Transverse colon (tissue), 4 donors: ENCODE data around the gene TUFT1. TPM values are rescaled to one million over a fixed set of nuclear protein-coding genes. Genes with fewer than 3 reads are reported as not detected.

Experiments used
- DNase-seq: peaks from one replicate; pipeline ENCODE4 v3.0.0-alpha.2; 2019
- H3K27ac ChIP-seq, 4 donors: fragments of 200-600 bp; sonication (generic); 2 replicates each; pipeline ENCODE4 v1.5.1; 2016 to 2018; ENCODE audit warnings: inconsistent platforms in 4 of 4
- H3K27me3 ChIP-seq: fragments of 200-600 bp; sonication (generic); 2 replicates; pipeline ENCODE4 v1.5.1; 2017; ENCODE audit warnings: inconsistent platforms
- H3K36me3 ChIP-seq, 4 donors: fragments of 200-600 bp; sonication (generic); 2 replicates each; pipeline ENCODE4 v1.5.1; 2017 to 2019; ENCODE audit warnings: inconsistent platforms in 4 of 4
- H3K4me1 ChIP-seq, 4 donors: fragments of 200-600 bp; sonication (generic); 2 replicates each; pipeline ENCODE4 v1.5.1; 2017 to 2020; ENCODE audit warnings: inconsistent platforms in 4 of 4
- H3K4me3 ChIP-seq, 4 donors: fragments of 200-600 bp; sonication (generic); 1 replicate in 1 of 4; 2 replicates in 3 of 4; pipeline versions ENCODE4 v1.5.1 to v1.6.1; 2017 to 2019; ENCODE audit warnings: inconsistent platforms in 4 of 4
- H3K9me3 ChIP-seq, 2 donors: fragments of 200-600 bp; sonication (generic); 2 replicates each; pipeline ENCODE4 v1.5.1; 2017 to 2019; ENCODE audit warnings: inconsistent platforms in 2 of 2
- EP300 ChIP-seq: sonication (generic); formaldehyde crosslinking; IDR thresholded peaks from one replicate; pipeline ENCODE4 v1.6.1; 2017; ENCODE audit warnings: antibody characterized with exemption, low read depth
- POLR2A ChIP-seq: fragments of 450-650 bp; IDR thresholded peaks from one replicate; pipeline ENCODE4 v1.6.1; 2016; ENCODE audit warnings: antibody characterized with exemption, mild to moderate bottlenecking, moderate library complexity
- POLR2AphosphoS5 ChIP-seq, 3 donors: sonication (generic); formaldehyde crosslinking; IDR thresholded peaks; one replicate each; pipeline ENCODE4 v1.6.1; 2016; ENCODE audit warnings: antibody characterized with exemption in 3 of 3
- WGBS, 2 donors: methylation state at CpG; one replicate each; pipeline ENCODE4 v1.1.5; 2018; ENCODE audit warnings: low coverage in 1 of 2; 5-methylcytosine and 5-hydroxymethylcytosine counted together
- in situ Hi-C, 4 donors: fragments of 200-750 bp; cut with MboI; loops; one replicate each; pipeline versions ENCODE4 v1.15.0 to v1.15.1; 2017; ENCODE audit warnings: low sequenced_read_pairs in 3 of 4, low pct_ligation_motif_present in 1 of 4, low pct_unique_long_range_greater_than_20kb in 1 of 4
- intact Hi-C: fragments of 100-400 bp; cut with DNase I; formaldehyde crosslinking; loops from one replicate; pipeline ENCODE4 v1.15.1; 2023; ENCODE audit warnings: low total_unique reads
- total RNA-seq, 4 donors: library from RNA; depleted of rRNA; stranded (reverse); fragments of >200 nt; gene quantifications; one replicate each; pipeline ENCODE4 v1.1.0, GENCODE V29; 2016
- TF ChIP-seq, protein P1 (sequence below), 5 experiments: fragments of 200-600 bp in 3 of 5; fragments of 450-650 bp in 2 of 5; sonication (generic) in 3 of 5; IDR thresholded peaks; 1 replicate in 2 of 5; 2 replicates in 3 of 5; pipeline ENCODE4 v1.5.1; 2016 to 2017; ENCODE audit warnings: antibody characterized with exemption in 5 of 5, inconsistent platforms in 3 of 5, mild to moderate bottlenecking in 2 of 5, moderate library complexity in 1 of 5

The TUFT1 gene
- total RNA-seq, 4 donors from 2014 or later: 22.8 to 65.5 (median 30.8) TPM

DNA sequence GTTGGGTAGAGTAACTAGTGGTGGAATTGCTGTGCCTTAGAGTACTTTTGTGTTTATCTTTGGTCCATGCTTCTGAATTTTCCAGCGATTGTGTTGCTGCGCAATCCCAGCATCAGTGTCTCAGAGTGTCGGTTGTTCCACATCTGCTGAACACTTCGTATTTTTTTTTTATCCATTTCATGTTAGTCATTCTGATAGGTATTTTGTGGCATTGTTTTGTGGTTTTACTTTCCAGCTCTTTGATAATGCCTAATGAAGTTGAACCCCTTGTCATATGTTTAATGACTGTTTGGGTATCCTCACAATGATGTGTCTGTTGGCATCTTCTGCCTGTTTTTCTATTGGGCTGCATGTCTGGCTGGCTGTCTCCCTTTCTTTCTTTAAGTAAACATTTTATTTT is 13.6 kb downstream of the TUFT1 start:
- TF ChIP-seq POLR2AphosphoS5 (IDR thresholded peaks at IDR 0.05): no peak
- TF ChIP-seq EP300: no peak
- TF ChIP-seq POLR2A: no peak
- TF ChIP-seq, protein P1, sequence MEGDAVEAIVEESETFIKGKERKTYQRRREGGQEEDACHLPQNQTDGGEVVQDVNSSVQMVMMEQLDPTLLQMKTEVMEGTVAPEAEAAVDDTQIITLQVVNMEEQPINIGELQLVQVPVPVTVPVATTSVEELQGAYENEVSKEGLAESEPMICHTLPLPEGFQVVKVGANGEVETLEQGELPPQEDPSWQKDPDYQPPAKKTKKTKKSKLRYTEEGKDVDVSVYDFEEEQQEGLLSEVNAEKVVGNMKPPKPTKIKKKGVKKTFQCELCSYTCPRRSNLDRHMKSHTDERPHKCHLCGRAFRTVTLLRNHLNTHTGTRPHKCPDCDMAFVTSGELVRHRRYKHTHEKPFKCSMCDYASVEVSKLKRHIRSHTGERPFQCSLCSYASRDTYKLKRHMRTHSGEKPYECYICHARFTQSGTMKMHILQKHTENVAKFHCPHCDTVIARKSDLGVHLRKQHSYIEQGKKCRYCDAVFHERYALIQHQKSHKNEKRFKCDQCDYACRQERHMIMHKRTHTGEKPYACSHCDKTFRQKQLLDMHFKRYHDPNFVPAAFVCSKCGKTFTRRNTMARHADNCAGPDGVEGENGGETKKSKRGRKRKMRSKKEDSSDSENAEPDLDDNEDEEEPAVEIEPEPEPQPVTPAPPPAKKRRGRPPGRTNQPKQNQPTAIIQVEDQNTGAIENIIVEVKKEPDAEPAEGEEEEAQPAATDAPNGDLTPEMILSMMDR (IDR thresholded peaks at IDR 0.05): no peak

DNA sequence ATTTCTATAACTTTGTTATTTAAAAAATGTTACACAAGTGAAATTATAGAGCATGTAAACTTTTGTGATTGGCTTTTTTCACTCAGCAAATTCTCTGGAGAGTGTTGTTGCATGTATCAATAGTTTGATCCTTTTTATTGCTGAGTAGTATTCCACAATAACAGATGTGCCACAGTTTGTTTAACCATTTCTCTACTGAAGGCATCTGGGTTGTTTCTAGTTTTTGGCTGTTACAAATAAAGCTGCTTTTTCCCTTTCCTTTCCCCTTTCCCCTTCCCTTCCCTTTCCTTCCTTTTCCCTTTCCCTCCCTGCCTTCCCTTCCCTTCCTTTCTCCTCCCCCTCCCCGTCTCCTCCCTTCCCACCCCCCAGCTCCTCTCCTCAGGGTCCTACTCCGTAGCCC is 15.9 kb downstream of the TUFT1 start:
- Histone ChIP-seq H3K9me3 (no peaks in the 10 kb centered on the region), H3K36me3 (no peaks in the 10 kb centered on the region), H3K4me3 (no peak overlapping the region), H3K27me3 (no peaks in the 10 kb centered on the region), H3K4me1 (no peaks in the 10 kb centered on the region), H3K27ac (no peak overlapping the region)
- in situ Hi-C loops (no loop called here), intact Hi-C loops (no loop called here)
- DNase-seq: no peak
- 79 to 100% methylated on average over 1 to 2 of the region's 2 CpGs for WGBS, 2 donors
- TF ChIP-seq EP300 (no peak), POLR2A (no peak), POLR2AphosphoS5 (IDR thresholded peaks at IDR 0.05) (no peak)
- TF ChIP-seq, protein P1 (IDR thresholded peaks at IDR 0.05): no peak

More for the DNA sequence above, 13.6 kb downstream of the TUFT1 start:
- Histone ChIP-seq H3K9me3 (no peaks in the 10 kb centered on the region), H3K4me1 (peaks cover 0 to 15% (median 14%) of the 10 kb centered on the region in 4 donors), H3K27ac (no peak overlapping the region), H3K36me3 (no peaks in the 10 kb centered on the region), H3K4me3 (no peak overlapping the region), H3K27me3 (no peaks in the 10 kb centered on the region)
- in situ Hi-C loops (no loop called here), intact Hi-C loops (no loop called here)
- DNase-seq: no peak
- 94% methylated on average over 4 of the region's 4 CpGs for WGBS, 2 donors

DNA sequence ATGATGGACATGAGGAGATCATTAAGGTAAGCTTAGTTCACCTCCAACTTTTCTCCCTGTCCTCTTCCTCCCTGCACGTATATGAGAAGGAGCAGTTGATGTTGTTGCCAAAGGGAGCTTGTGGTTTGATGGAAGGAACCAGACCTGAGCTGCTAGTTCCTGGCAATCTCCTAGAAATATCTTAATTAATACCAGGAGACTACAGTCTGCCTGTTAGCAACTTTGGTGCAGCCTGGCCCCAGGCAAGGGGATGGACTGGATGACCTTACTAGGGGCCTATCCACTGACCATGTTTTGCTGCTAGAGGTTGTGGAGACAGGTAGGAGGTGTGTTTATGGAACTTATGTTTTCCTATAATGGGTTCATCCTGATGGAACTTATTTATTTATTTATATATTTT is 22.6 kb downstream of the TUFT1 start:
- H3K9me3 ChIP-seq: no peaks in the 10 kb centered on the region
- H3K4me3 ChIP-seq: no peak overlapping the region
- no peaks in the 10 kb centered on the region for H3K27me3 ChIP-seq
- intact Hi-C loops: no loop called here
- H3K36me3 ChIP-seq: peaks cover 0 to 11% (median 2%) of the 10 kb centered on the region in 4 donors
- WGBS, 2 donors: 85% methylated on average over 1 of the region's 1 CpG; no CpG with 5 or more reads in 1 of the 2 donors
- no peak overlapping the region for H3K27ac ChIP-seq
- DNase-seq: no peak
- no peaks in the 10 kb centered on the region for H3K4me1 ChIP-seq
- in situ Hi-C loops: no loop called here
- TF ChIP-seq, protein P1 (IDR thresholded peaks at IDR 0.05): no peak
- TF ChIP-seq EP300 (no peak), POLR2AphosphoS5 (IDR thresholded peaks at IDR 0.05) (no peak), POLR2A (no peak)

DNA sequence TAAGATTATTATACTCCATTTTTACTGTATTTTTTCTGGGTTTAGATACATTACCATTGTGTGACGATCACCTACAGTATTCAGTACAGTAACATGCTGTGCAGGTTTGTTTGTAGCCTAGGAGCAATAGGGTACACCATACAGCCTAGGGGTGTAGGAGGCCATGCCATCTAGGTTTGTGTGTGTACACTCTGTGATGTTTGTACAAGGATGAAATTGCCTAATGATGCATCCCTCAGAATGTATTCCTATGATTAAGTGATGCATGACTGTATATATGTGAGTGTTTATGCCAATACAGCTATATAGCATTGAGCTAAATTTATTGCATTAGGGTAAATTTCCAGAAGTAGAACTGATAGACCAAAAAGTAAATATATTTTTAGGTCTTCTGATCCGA is 23.3 kb downstream of the TUFT1 start:
- Histone ChIP-seq H3K4me3 (no peak overlapping the region), H3K9me3 (no peaks in the 10 kb centered on the region), H3K4me1 (peaks cover 0 to 4% (median 0%) of the 10 kb centered on the region in 4 donors), H3K36me3 (peaks cover 0 to 11% (median 2%) of the 10 kb centered on the region in 4 donors), H3K27ac (no peak overlapping the region), H3K27me3 (no peaks in the 10 kb centered on the region)
- no peak for DNase-seq
- TF ChIP-seq EP300: no peak
- no peak for TF ChIP-seq POLR2A
- TF ChIP-seq, protein P1 (IDR thresholded peaks at IDR 0.05): no peak
- TF ChIP-seq POLR2AphosphoS5 (IDR thresholded peaks at IDR 0.05): no peak
- in situ Hi-C loops: no loop called here
- 50 to 67% methylated on average over 2 of the region's 2 CpGs for WGBS, 2 donors
- intact Hi-C loops: no loop called here
